A673 (cell line): Measurements from ENCODE around the gene MDN1. TPM values are rescaled to one million over a fixed set of nuclear protein-coding genes. Genes with fewer than 3 reads are reported as not detected.

ENCODE experiments used
- BruUV-seq: library from RNA; stranded (reverse); fragments of 400-500 nt; replicated peaks from 2 replicates; lab custom pipeline; 2021; lab: Mats Ljungman, UMichigan
- CTCF ChIA-PET: fragments of 300-600 bp; sonication (Branson Sonifier 250); formaldehyde crosslinking; loops from one replicate; lab custom pipeline; 2022; ENCODE audit warnings: antibody characterized with exemption; lab: Charles Lee
- POLR2A ChIA-PET: fragments of 300-600 bp; sonication (Branson Sonifier 250); formaldehyde crosslinking; loops from one replicate; lab custom pipeline; 2022; ENCODE audit warnings: antibody characterized with exemption; ENCODE audit not compliant: low non-redundant PET; lab: Charles Lee
- DNase-seq: peaks from one replicate; pipeline ENCODE4 v3.0.0-alpha.2; 2015; ENCODE audit warnings: low spot score
- H3K27ac ChIP-seq: fragments of 200-600 bp; sonication (generic); 2 replicates; pipeline ENCODE4 v1.5.1; 2016; ENCODE audit warnings: mixed run types, low read depth, mild to moderate bottlenecking, mixed read lengths, antibody characterized with exemption, low read length; ENCODE audit not compliant: poor library complexity, severe bottlenecking
- H3K27me3 ChIP-seq: fragments of 200-600 bp; sonication (generic); replicated peaks from 2 replicates; pipeline ENCODE4 v1.6.1; 2017; ENCODE audit warnings: mixed run types, low read depth, mild to moderate bottlenecking, mixed read lengths, antibody characterized with exemption, low read length; ENCODE audit not compliant: insufficient read depth, poor library complexity
- H3K36me3 ChIP-seq: fragments of 200-600 bp; sonication (generic); 2 replicates; pipeline ENCODE4 v1.6.1; 2016; ENCODE audit warnings: mixed run types, mild to moderate bottlenecking, mixed read lengths, antibody characterized with exemption, low read length; ENCODE audit not compliant: insufficient read depth, poor library complexity, severe bottlenecking
- H3K4me1 ChIP-seq: fragments of 200-600 bp; sonication (generic); 2 replicates; pipeline ENCODE4 v1.6.1; 2017; ENCODE audit warnings: mixed run types, mild to moderate bottlenecking, mixed read lengths, antibody characterized with exemption, low read length; ENCODE audit not compliant: insufficient read depth, poor library complexity, severe bottlenecking
- H3K4me3 ChIP-seq: fragments of 200-600 bp; sonication (generic); 2 replicates; pipeline ENCODE4 v1.5.1; 2016; ENCODE audit warnings: low read depth, mixed run types, mild to moderate bottlenecking, mixed read lengths, low read length; ENCODE audit not compliant: poor library complexity, severe bottlenecking
- H3K9me3 ChIP-seq: fragments of 200-600 bp; sonication (generic); 2 replicates; pipeline ENCODE4 v1.6.1; 2016; ENCODE audit warnings: mixed run types, low read depth, mild to moderate bottlenecking, mixed read lengths, antibody characterized with exemption, low read length; ENCODE audit not compliant: poor library complexity, severe bottlenecking
- EZH2 ChIP-seq: fragments of 200-600 bp; sonication (generic); IDR thresholded peaks from 2 replicates; pipeline ENCODE4 v1.6.1; 2017; ENCODE audit warnings: borderline replicate concordance, low read depth, mild to moderate bottlenecking, mixed read lengths, antibody characterized with exemption, low read length; ENCODE audit not compliant: poor library complexity, severe bottlenecking
- intact Hi-C: fragments of 100-400 bp; cut with micrococcal nuclease; formaldehyde crosslinking; loops from one replicate; pipeline ENCODE4 v1.10.0; 2022; ENCODE audit not compliant: unreplicated experiment
- total RNA-seq: library from RNA; stranded (reverse); gene quantifications from 2 replicates; pipeline ENCODE4 v1.2.3, GENCODE V29; 2021
- TF ChIP-seq, protein P1 (sequence below): fragments of 300-800, 200-600 bp; sonication (generic); conservative IDR thresholded peaks from 2 replicates; pipeline ENCODE4 v1.5.1; 2017; ENCODE audit warnings: low read depth, mild to moderate bottlenecking, antibody characterized with exemption, low read length, moderate library complexity, mixed read lengths

MDN1 gene
- total RNA-seq, 1 experiment from 2014 or later, result 64.4 TPM

DNA sequence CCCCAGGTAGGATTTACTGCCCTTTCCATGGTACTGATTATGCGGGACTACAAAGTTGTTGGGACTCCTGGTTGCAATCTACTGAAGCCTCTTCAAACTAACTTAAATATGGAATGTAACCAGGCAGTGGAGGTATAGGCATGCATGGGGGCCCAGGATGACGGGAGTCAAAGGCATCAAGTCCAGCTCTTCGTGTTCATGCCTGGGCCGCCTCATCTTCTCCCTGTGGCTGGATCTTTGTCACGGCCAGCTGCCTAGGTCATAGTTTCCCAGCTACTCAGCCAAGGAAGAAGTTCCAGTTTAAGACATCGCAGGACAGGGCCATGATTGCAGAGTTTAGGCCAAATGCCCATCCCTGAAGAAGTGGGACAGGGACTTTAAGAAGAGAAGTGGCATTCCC is 201.6 kb downstream of the MDN1 start:
- TF ChIP-seq, protein P1, sequence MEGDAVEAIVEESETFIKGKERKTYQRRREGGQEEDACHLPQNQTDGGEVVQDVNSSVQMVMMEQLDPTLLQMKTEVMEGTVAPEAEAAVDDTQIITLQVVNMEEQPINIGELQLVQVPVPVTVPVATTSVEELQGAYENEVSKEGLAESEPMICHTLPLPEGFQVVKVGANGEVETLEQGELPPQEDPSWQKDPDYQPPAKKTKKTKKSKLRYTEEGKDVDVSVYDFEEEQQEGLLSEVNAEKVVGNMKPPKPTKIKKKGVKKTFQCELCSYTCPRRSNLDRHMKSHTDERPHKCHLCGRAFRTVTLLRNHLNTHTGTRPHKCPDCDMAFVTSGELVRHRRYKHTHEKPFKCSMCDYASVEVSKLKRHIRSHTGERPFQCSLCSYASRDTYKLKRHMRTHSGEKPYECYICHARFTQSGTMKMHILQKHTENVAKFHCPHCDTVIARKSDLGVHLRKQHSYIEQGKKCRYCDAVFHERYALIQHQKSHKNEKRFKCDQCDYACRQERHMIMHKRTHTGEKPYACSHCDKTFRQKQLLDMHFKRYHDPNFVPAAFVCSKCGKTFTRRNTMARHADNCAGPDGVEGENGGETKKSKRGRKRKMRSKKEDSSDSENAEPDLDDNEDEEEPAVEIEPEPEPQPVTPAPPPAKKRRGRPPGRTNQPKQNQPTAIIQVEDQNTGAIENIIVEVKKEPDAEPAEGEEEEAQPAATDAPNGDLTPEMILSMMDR, result no peak
- no peak for TF ChIP-seq EZH2
- no TSS peak for BruUV-seq
- CTCF ChIA-PET, result no interaction called here
- intact Hi-C loops, result no loop called here
- no peaks in the 10 kb centered on the region for H3K36me3 ChIP-seq
- H3K4me1 ChIP-seq, result no peaks in the 10 kb centered on the region
- no peaks in the 10 kb centered on the region for H3K27me3 ChIP-seq
- H3K27ac ChIP-seq, result no peak overlapping the region
- DNase-seq, result no peak
- no peaks in the 10 kb centered on the region for H3K9me3 ChIP-seq
- no peak overlapping the region for H3K4me3 ChIP-seq
- POLR2A ChIA-PET, result no interaction called here

DNA sequence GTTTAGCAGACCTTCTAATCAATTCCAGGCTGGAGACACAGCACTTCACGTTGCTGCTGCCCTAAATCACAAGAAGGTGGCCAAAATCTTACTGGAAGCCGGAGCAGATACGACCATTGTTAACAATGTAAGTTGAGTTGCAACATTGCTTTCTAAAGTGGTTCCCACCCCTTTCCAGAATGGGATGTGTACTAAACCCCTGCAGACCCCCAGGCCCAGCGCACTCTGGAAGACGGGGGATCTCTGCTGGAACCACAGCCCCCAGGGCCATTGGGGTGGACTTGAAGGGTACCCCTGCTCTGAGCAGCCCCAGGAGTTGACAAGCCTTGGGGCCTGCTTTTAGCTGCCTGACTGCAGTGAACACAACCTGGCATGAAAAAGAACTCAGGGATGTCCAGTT is 203.1 kb downstream of the MDN1 start:
- H3K4me3 ChIP-seq, result no peak overlapping the region
- H3K27me3 ChIP-seq, result no peaks in the 10 kb centered on the region
- H3K4me1 ChIP-seq, result no peaks in the 10 kb centered on the region
- intact Hi-C loops, result no loop called here
- ChIA-PET CTCF (interaction anchor here (0.5 kb wide), 1 partner anchor 377 kb away, joined by 3 read pairs; no protein-coding TSS in a partner anchor), POLR2A (no interaction called here)
- BruUV-seq, result no TSS peak
- no peak overlapping the region for H3K27ac ChIP-seq
- TF ChIP-seq EZH2, result no peak
- TF ChIP-seq, protein P1, result no peak
- H3K9me3 ChIP-seq, result no peaks in the 10 kb centered on the region
- DNase-seq, result no peak
- H3K36me3 ChIP-seq, result no peaks in the 10 kb centered on the region

DNA sequence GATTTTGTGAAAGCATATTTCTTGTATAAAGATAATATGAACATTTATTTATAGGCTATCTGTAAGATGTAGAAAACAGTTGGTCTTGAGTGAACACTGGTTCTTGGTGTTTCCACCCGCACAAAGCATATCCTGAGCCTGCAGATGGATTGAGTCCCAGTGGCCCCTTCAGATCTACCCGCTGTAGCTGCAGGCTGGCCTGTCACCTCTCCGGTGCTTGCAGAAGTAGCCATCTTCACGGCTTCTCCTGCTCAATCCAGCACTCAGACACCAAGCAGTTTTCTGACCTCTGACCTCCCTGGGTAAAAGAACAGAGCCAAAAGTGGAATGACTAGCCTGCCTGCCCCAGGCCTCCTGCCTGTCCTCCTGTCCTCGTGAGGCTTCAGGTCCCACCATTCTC is 203.7 kb downstream of the MDN1 start:
- POLR2A ChIA-PET, result no interaction called here
- no peak overlapping the region for H3K27ac ChIP-seq
- H3K36me3 ChIP-seq, result no peaks in the 10 kb centered on the region
- no peaks in the 10 kb centered on the region for H3K4me1 ChIP-seq
- no peak for DNase-seq
- intact Hi-C loops, result no loop called here
- no TSS peak for BruUV-seq
- CTCF ChIA-PET, result no interaction called here
- no peak overlapping the region for H3K4me3 ChIP-seq
- TF ChIP-seq, protein P1, result no peak
- no peak for TF ChIP-seq EZH2
- no peaks in the 10 kb centered on the region for H3K9me3 ChIP-seq
- H3K27me3 ChIP-seq, result no peaks in the 10 kb centered on the region
